Left ventricle myocardium inferior (tissue), 1 donor: ENCODE measurements around the gene LARP4. TPM values are rescaled to one million over a fixed set of nuclear protein-coding genes. Genes with fewer than 3 reads are reported as not detected.

Experiments
- DNase-seq: peaks from one replicate; pipeline ENCODE4 v3.0.0-alpha.2; 2020
- H3K27ac ChIP-seq: fragments of 200-600 bp; replicated peaks from 2 replicates; pipeline ENCODE4 v1.8.0; 2021
- H3K27me3 ChIP-seq: fragments of 200-600 bp; 2 replicates; pipeline ENCODE4 v1.8.0; 2021; ENCODE audit warnings: low read depth
- H3K36me3 ChIP-seq: fragments of 200-600 bp; 2 replicates; pipeline ENCODE4 v1.8.0; 2021
- H3K4me1 ChIP-seq: fragments of 200-600 bp; 2 replicates; pipeline ENCODE4 v1.8.0; 2021
- H3K4me3 ChIP-seq: fragments of 200-600 bp; 2 replicates; pipeline ENCODE4 v1.8.0; 2021; ENCODE audit warnings: mild to moderate bottlenecking, moderate library complexity
- H3K9me3 ChIP-seq: fragments of 200-600 bp; replicated peaks from 2 replicates; pipeline ENCODE4 v1.8.0; 2021
- CTCF ChIP-seq: fragments of 200-600 bp; IDR thresholded peaks from 2 replicates; pipeline ENCODE4 v1.8.0; 2021; ENCODE audit warnings: antibody characterized with exemption, mild to moderate bottlenecking, borderline replicate concordance
- intact Hi-C: fragments of 100-400 bp; cut with micrococcal nuclease; formaldehyde crosslinking; loops from one replicate; pipeline ENCODE4 v1.11.0; 2022
- total RNA-seq: library from RNA; stranded (reverse); fragmentation: NEBNext Ultra II Directional; extraction: Animal tissue kit (Norgen Biotek cat#: 25700); gene quantifications from one replicate; pipeline ENCODE4 v1.2.1, GENCODE V29; 2021
- donor health status: DM: no; HTN: yes; CAD: no; lungs with severe emphysema.

The LARP4 gene
- total RNA-seq, 1 donor from 2014 or later: 69.0 TPM

- no peaks in the 10 kb centered on the region for H3K9me3 ChIP-seq
- H3K4me3 ChIP-seq: peak overlapping the region; percentile 93
- peaks cover 61% of the 10 kb centered on the region for H3K4me1 ChIP-seq
- DNase-seq: no peak
- peak overlapping the region; percentile 97 for H3K27ac ChIP-seq
- intact Hi-C loops: loop anchor here (2.0 kb wide), 1 partner anchor 129 kb away; no protein-coding TSS in a partner anchor
- no peaks in the 10 kb centered on the region for H3K27me3 ChIP-seq
- H3K36me3 ChIP-seq: no peaks in the 10 kb centered on the region
- no peak for TF ChIP-seq CTCF
Measured at GRCh38 chr12:50505675-50506530, 105.2 kb downstream of the LARP4 start.

GRCh38 chr12:50506753-50507473 is 106.2 kb downstream of the LARP4 start:
- intact Hi-C loops: no loop called here
- no peak for DNase-seq
- Histone ChIP-seq H3K9me3 (no peaks in the 10 kb centered on the region), H3K36me3 (no peaks in the 10 kb centered on the region), H3K4me3 (peak overlapping the region; percentile 93), H3K27ac (peak overlapping the region; percentile 97), H3K4me1 (peaks cover 61% of the 10 kb centered on the region), H3K27me3 (no peaks in the 10 kb centered on the region)
- no peak for TF ChIP-seq CTCF

GRCh38 chr12:50507474-50507838 is 106.8 kb downstream of the LARP4 start:
- H3K36me3 ChIP-seq: no peaks in the 10 kb centered on the region
- peaks cover 61% of the 10 kb centered on the region for H3K4me1 ChIP-seq
- no peak for TF ChIP-seq CTCF
- peak overlapping the region; percentile 93 for H3K4me3 ChIP-seq
- H3K27me3 ChIP-seq: no peaks in the 10 kb centered on the region
- H3K9me3 ChIP-seq: no peaks in the 10 kb centered on the region
- no peak for DNase-seq
- intact Hi-C loops: no loop called here
- H3K27ac ChIP-seq: peak overlapping the region; percentile 97

GRCh38 chr12:50507930-50508329 is 107.2 kb downstream of the LARP4 start:
- H3K4me1 ChIP-seq: peaks cover 61% of the 10 kb centered on the region
- H3K36me3 ChIP-seq: no peaks in the 10 kb centered on the region
- no peak for DNase-seq
- H3K4me3 ChIP-seq: peak overlapping the region; percentile 2
- intact Hi-C loops: no loop called here
- peak overlapping the region; percentile 1 for H3K27ac ChIP-seq
- no peaks in the 10 kb centered on the region for H3K9me3 ChIP-seq
- no peak for TF ChIP-seq CTCF
- no peaks in the 10 kb centered on the region for H3K27me3 ChIP-seq

GRCh38 chr12:50508414-50508813 is 107.7 kb downstream of the LARP4 start:
- intact Hi-C loops: no loop called here
- Histone ChIP-seq H3K36me3 (no peaks in the 10 kb centered on the region), H3K27ac (peak overlapping the region; percentile 1), H3K4me1 (peaks cover 61% of the 10 kb centered on the region), H3K27me3 (no peaks in the 10 kb centered on the region), H3K4me3 (no peak overlapping the region), H3K9me3 (no peaks in the 10 kb centered on the region)
- no peak for DNase-seq
- no peak for TF ChIP-seq CTCF
